H9 (cell line): ENCODE data around the gene C4orf51. TPM values are rescaled to one million over a fixed set of nuclear protein-coding genes. Genes with fewer than 3 reads are reported as not detected.
A peak's percentile ranks its signal among the peaks of the same experiment; 100 is the strongest.

Experiments used
- DNase-seq: peaks from one replicate; pipeline ENCODE4 v3.0.0-alpha.2; 2017
- H2AFZ ChIP-seq: one replicate; pipeline ENCODE4 v1.6.1; 2013; ENCODE audit warnings: mild to moderate bottlenecking, low read length, control low read depth, moderate library complexity
- H2AK5ac ChIP-seq: 2 replicates; pipeline ENCODE4 v1.6.1; 2013; ENCODE audit warnings: low read length, control low read depth, mixed read lengths; ENCODE audit not compliant: insufficient read length
- H2BK120ac ChIP-seq: one replicate; pipeline ENCODE4 v1.6.1; 2013; ENCODE audit warnings: low read depth, mild to moderate bottlenecking, low read length, control low read depth, inconsistent platforms; ENCODE audit not compliant: poor library complexity, severe bottlenecking
- H2BK12ac ChIP-seq: 2 replicates; pipeline ENCODE4 v1.6.1; 2013; ENCODE audit warnings: low read length, control low read depth, mixed read lengths, low read depth; ENCODE audit not compliant: insufficient read length
- H2BK15ac ChIP-seq: 2 replicates; pipeline ENCODE4 v1.6.1; 2013; ENCODE audit warnings: low read depth, low read length, control low read depth
- H2BK20ac ChIP-seq: one replicate; pipeline ENCODE4 v1.6.1; 2013; ENCODE audit warnings: low read depth, mild to moderate bottlenecking, low read length, control low read depth, inconsistent platforms; ENCODE audit not compliant: poor library complexity, severe bottlenecking
- H2BK5ac ChIP-seq: 2 replicates; pipeline ENCODE4 v1.6.1; 2013; ENCODE audit warnings: low read length, control low read depth, mixed read lengths; ENCODE audit not compliant: insufficient read length
- H3K14ac ChIP-seq: 2 replicates; pipeline ENCODE4 v1.6.1; 2013; ENCODE audit warnings: low read length, control low read depth; ENCODE audit not compliant: insufficient read depth
- H3K18ac ChIP-seq: 2 replicates; pipeline ENCODE4 v1.6.1; 2013; ENCODE audit warnings: low read depth, mild to moderate bottlenecking, mixed read lengths, low read length, control low read depth; ENCODE audit not compliant: insufficient read length
- H3K23ac ChIP-seq: 2 replicates; pipeline ENCODE4 v1.6.1; 2013; ENCODE audit warnings: low read length, control low read depth, mixed read lengths, low read depth; ENCODE audit not compliant: insufficient read length
- H3K23me2 ChIP-seq: 2 replicates; pipeline ENCODE4 v1.6.1; 2013; ENCODE audit warnings: low read depth, mild to moderate bottlenecking, mixed read lengths, low read length, control low read depth; ENCODE audit not compliant: insufficient read length, poor library complexity, severe bottlenecking
- H3K27ac ChIP-seq: 2 replicates; pipeline ENCODE4 v1.5.1; 2013; ENCODE audit warnings: low read length, control low read depth, mixed read lengths, low read depth; ENCODE audit not compliant: insufficient read length
- H3K27me3 ChIP-seq: 2 replicates; pipeline ENCODE4 v1.6.1; 2013; ENCODE audit warnings: low read length, control low read depth, inconsistent platforms; ENCODE audit not compliant: insufficient read depth
- H3K4ac ChIP-seq: 2 replicates; pipeline ENCODE4 v1.6.1; 2013; ENCODE audit warnings: low read depth, mild to moderate bottlenecking, control low read depth, inconsistent platforms, low read length, moderate library complexity
- H3K4me1 ChIP-seq: 2 replicates; pipeline ENCODE4 v1.6.1; 2013; ENCODE audit warnings: low read length, control low read depth, inconsistent platforms; ENCODE audit not compliant: insufficient read depth
- H3K4me2 ChIP-seq: 2 replicates; pipeline ENCODE4 v1.6.1; 2013; ENCODE audit warnings: low read length, control low read depth, mixed read lengths; ENCODE audit not compliant: insufficient read length, insufficient read depth
- H3K56ac ChIP-seq: 2 replicates; pipeline ENCODE4 v1.6.1; 2013; ENCODE audit warnings: low read depth, mild to moderate bottlenecking, mixed read lengths, low read length, control low read depth; ENCODE audit not compliant: insufficient read length
- H3K79me1 ChIP-seq: 2 replicates; pipeline ENCODE4 v1.6.1; 2013; ENCODE audit warnings: low read depth, mild to moderate bottlenecking, moderate library complexity, low read length, control low read depth, inconsistent platforms; ENCODE audit not compliant: insufficient read depth, poor library complexity, severe bottlenecking
- H3K79me2 ChIP-seq: 2 replicates; pipeline ENCODE4 v1.6.1; 2013; ENCODE audit warnings: low read length, control low read depth, inconsistent platforms; ENCODE audit not compliant: insufficient read depth
- H3K9ac ChIP-seq: 2 replicates; pipeline ENCODE4 v1.6.1; 2013; ENCODE audit warnings: low read length, control low read depth, mixed read lengths; ENCODE audit not compliant: insufficient read length; ENCODE audit errors: extremely low read depth
- H3K9me3 ChIP-seq: one replicate; pipeline ENCODE4 v1.6.1; 2013; ENCODE audit warnings: low read depth, low read length, inconsistent platforms; ENCODE audit not compliant: control insufficient read depth
- H3T11ph ChIP-seq: one replicate; pipeline ENCODE4 v1.6.1; 2013; ENCODE audit warnings: mild to moderate bottlenecking, low read length, control low read depth, inconsistent platforms
- H4K20me1 ChIP-seq: one replicate; pipeline ENCODE4 v1.6.1; 2013; ENCODE audit not compliant: control insufficient read depth, insufficient read length, insufficient read depth
- H4K5ac ChIP-seq: 2 replicates; pipeline ENCODE4 v1.6.1; 2013; ENCODE audit warnings: low read depth, mild to moderate bottlenecking, mixed read lengths, low read length, control low read depth; ENCODE audit not compliant: insufficient read length
- H4K8ac ChIP-seq: replicated peaks from 2 replicates; pipeline ENCODE4 v1.6.1; 2013; ENCODE audit warnings: low read length, control low read depth, mixed read lengths, low read depth; ENCODE audit not compliant: insufficient read length
- H4K91ac ChIP-seq: 2 replicates; pipeline ENCODE4 v1.6.1; 2013; ENCODE audit warnings: low read depth, mild to moderate bottlenecking, moderate library complexity, mixed read lengths, low read length, control low read depth; ENCODE audit not compliant: insufficient read length
- H3K27ac Mint-ChIP-seq, 3 experiments: 2 replicates in 2 of 3; 3 replicates in 1 of 3; pipeline ENCODE4 v1.8.0; 2020 to 2021; ENCODE audit warnings: mixed read lengths in 3 of 3, mild to moderate bottlenecking in 1 of 3, moderate library complexity in 1 of 3
- H3K27me3 Mint-ChIP-seq: 2 replicates; pipeline ENCODE4 v1.8.0; 2021; ENCODE audit warnings: low read depth, mild to moderate bottlenecking, moderate library complexity, mixed read lengths
- H3K36me3 Mint-ChIP-seq, 3 experiments: 2 replicates in 2 of 3; 3 replicates in 1 of 3; pipeline ENCODE4 v1.8.0; 2020 to 2021; ENCODE audit warnings: low read depth in 3 of 3, mixed read lengths in 3 of 3; ENCODE audit not compliant: insufficient read depth in 1 of 3
- H3K4me1 Mint-ChIP-seq, 2 experiments: 2 replicates each; pipeline ENCODE4 v1.8.0; 2020; ENCODE audit warnings: mixed read lengths in 2 of 2
- H3K4me3 Mint-ChIP-seq, 2 experiments: 2 replicates in 1 of 2; 3 replicates in 1 of 2; pipeline ENCODE4 v1.8.0; 2020 to 2021; ENCODE audit warnings: mild to moderate bottlenecking in 2 of 2, mixed read lengths in 2 of 2, moderate library complexity in 1 of 2
- H3K9me3 Mint-ChIP-seq, 2 experiments: 2 replicates in 1 of 2; 3 replicates in 1 of 2; pipeline ENCODE4 v1.8.0; 2020; ENCODE audit warnings: mild to moderate bottlenecking in 2 of 2, mixed read lengths in 2 of 2, moderate library complexity in 1 of 2
- CTCF ChIP-seq: fragments of 200-600 bp; sonication (generic); conservative IDR thresholded peaks from 3 replicates; pipeline ENCODE4 v1.8.0; 2021; ENCODE audit warnings: antibody characterized with exemption, mild to moderate bottlenecking
- WGBS: extraction: QIAGEN DNeasy Blood & Tissue Kit; methylation state at CpG from one replicate; pipeline ENCODE4 v1.1.7; 2013; ENCODE audit warnings: missing lambda C conversion rate, low lambda C conversion rate, mixed read lengths; ENCODE audit not compliant: insufficient read length; ENCODE audit errors: extremely low coverage; 5-methylcytosine and 5-hydroxymethylcytosine counted together
- total RNA-seq: library from RNA; stranded (reverse); gene quantifications from 2 replicates; pipeline ENCODE4 v1.2.1, GENCODE V29; 2021

The C4orf51 gene
- total RNA-seq, 1 experiment from 2014 or later: 6.0 TPM

DNA sequence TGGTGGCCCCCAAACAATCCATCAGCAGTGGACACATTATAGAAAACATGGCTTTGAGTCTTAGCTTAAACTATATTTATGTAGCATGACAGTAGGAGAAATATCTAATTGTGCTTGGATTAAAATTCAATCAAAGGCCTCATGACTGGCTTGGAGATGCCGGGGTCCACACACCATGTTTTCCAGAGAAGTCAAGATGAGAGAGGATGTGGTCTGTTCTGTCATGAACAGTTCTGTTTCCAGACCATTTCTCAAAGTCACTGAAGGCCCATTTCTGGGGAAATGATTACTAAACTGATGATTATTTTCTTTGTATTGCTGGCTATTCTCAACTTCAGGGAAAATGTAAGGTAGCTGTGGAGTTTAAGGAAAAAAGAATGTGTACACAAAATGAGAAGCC lies 76.3 kb downstream of the C4orf51 start:
- TF ChIP-seq CTCF: no peak
- no peaks in the 10 kb centered on the region for H3K9me3 ChIP-seq
- H3K14ac ChIP-seq: no peak overlapping the region
- no peak overlapping the region for H3K18ac ChIP-seq
- no peaks in the 10 kb centered on the region for H3K79me1 ChIP-seq
- H3K4me1 ChIP-seq: no peaks in the 10 kb centered on the region
- H3K27ac ChIP-seq: no peak overlapping the region
- peak overlapping the region in 1 of 3 experiments; percentile 38; a peak in 1 of 7 replicates for H3K27ac Mint-ChIP-seq
- no peaks in the 10 kb centered on the region; the same call in 1 of the 2 replicates for H3K27me3 Mint-ChIP-seq
- H2BK12ac ChIP-seq: no peak overlapping the region
- no peak overlapping the region for H3K56ac ChIP-seq
- no peaks in the 10 kb centered on the region for H3K9me3 Mint-ChIP-seq
- no peak for DNase-seq
- peaks cover 16 to 32% (median 25%) of the 10 kb centered on the region in 3 experiments for H3K36me3 Mint-ChIP-seq
- no peaks in the 10 kb centered on the region for H3K27me3 ChIP-seq
- no peak overlapping the region for H4K91ac ChIP-seq
- no peak overlapping the region for H3K4me2 ChIP-seq
- no peak overlapping the region for H3K4ac ChIP-seq
- no peak overlapping the region for H3K4me3 Mint-ChIP-seq
- H3K79me2 ChIP-seq: no peaks in the 10 kb centered on the region
- H2BK120ac ChIP-seq: no peak overlapping the region
- H2AK5ac ChIP-seq: no peak overlapping the region
- H3K4me1 Mint-ChIP-seq: no peaks in the 10 kb centered on the region
- H2BK20ac ChIP-seq: no peak overlapping the region
- H4K20me1 ChIP-seq: no peaks in the 10 kb centered on the region
- no peak overlapping the region for H2BK5ac ChIP-seq
- no peak overlapping the region for H3K23ac ChIP-seq
- H3K9ac ChIP-seq: no peak overlapping the region
- no peak overlapping the region for H2BK15ac ChIP-seq
- H2AFZ ChIP-seq: no peak overlapping the region
- H4K8ac ChIP-seq: no peak overlapping the region
- H3T11ph ChIP-seq: no peak overlapping the region
- no peaks in the 10 kb centered on the region for H3K23me2 ChIP-seq
- no peak overlapping the region for H4K5ac ChIP-seq
- no CpG with 5 or more reads among the region's 1 CpG for WGBS
